PC-3 (cell line): ENCODE data around the gene EIF3D. TPM values are rescaled to one million over a fixed set of nuclear protein-coding genes. Genes with fewer than 3 reads are reported as not detected.

Source experiments
- ATAC-seq: fragments of 200-7000 bp; cut with Tn5 transposase; 2 replicates; pipeline ENCODE4 v1.9.1; 2020; ENCODE audit warnings: mild to moderate bottlenecking, moderate library complexity
- BruUV-seq: library from RNA; stranded (reverse); fragments of 400-500 nt; replicated peaks from 2 replicates; lab custom pipeline; 2021; lab: Mats Ljungman, UMichigan
- CTCF ChIA-PET: fragments of 300-600 bp; sonication (Branson Sonifier 250); formaldehyde crosslinking; loops from one replicate; lab custom pipeline; 2022; ENCODE audit warnings: antibody characterized with exemption; lab: Charles Lee
- POLR2A ChIA-PET: fragments of 300-600 bp; sonication (Branson Sonifier 250); formaldehyde crosslinking; loops from one replicate; lab custom pipeline; 2022; ENCODE audit warnings: antibody characterized with exemption; ENCODE audit not compliant: unreplicated experiment; lab: Charles Lee
- DNase-seq: peaks from one replicate; pipeline ENCODE4 v3.0.0-alpha.2; 2015
- H2AFZ ChIP-seq: fragments of 300-600 bp; sonication (generic); 2 replicates; pipeline ENCODE4 v1.6.0; 2016; ENCODE audit warnings: antibody characterized with exemption, low read length
- H3F3A ChIP-seq: fragments of 300-600 bp; sonication (generic); one replicate; pipeline ENCODE4 v1.6.0; 2017; ENCODE audit warnings: antibody characterized with exemption, low read length, control low read depth, mild to moderate bottlenecking; ENCODE audit not compliant: unreplicated experiment
- H3K27ac ChIP-seq: fragments of 300-600 bp; sonication (generic); 2 replicates; pipeline ENCODE4 v1.5.1; 2016; ENCODE audit warnings: mild to moderate bottlenecking, low read length
- H3K27me3 ChIP-seq: fragments of 300-600 bp; sonication (generic); 2 replicates; pipeline ENCODE4 v1.6.1; 2016; ENCODE audit warnings: low read length, mixed read lengths
- H3K36me3 ChIP-seq: fragments of 300-600 bp; sonication (generic); 2 replicates; pipeline ENCODE4 v1.6.1; 2016; ENCODE audit warnings: low read depth, mixed run types, low read length, mixed read lengths
- H3K4me1 ChIP-seq: fragments of 300-600 bp; sonication (generic); 2 replicates; pipeline ENCODE4 v1.5.1; 2016; ENCODE audit warnings: low read length; ENCODE audit not compliant: insufficient read depth
- H3K4me2 ChIP-seq: fragments of 300-600 bp; sonication (generic); 2 replicates; pipeline ENCODE4 v1.6.0; 2016; ENCODE audit warnings: low read length
- H3K4me3 ChIP-seq: fragments of 300-600 bp; sonication (generic); 2 replicates; pipeline ENCODE4 v1.5.1; 2016; ENCODE audit warnings: mild to moderate bottlenecking, low read length, mixed read lengths
- H3K79me2 ChIP-seq: fragments of 300-600 bp; sonication (generic); 2 replicates; pipeline ENCODE4 v1.6.1; 2017; ENCODE audit warnings: low read length, mixed read lengths
- H3K9ac ChIP-seq: fragments of 300-600 bp; sonication (generic); 2 replicates; pipeline ENCODE4 v1.6.0; 2016; ENCODE audit warnings: mild to moderate bottlenecking, low read length
- H3K9me2 ChIP-seq: fragments of 300-600 bp; sonication (generic); replicated peaks from 2 replicates; pipeline ENCODE4 v1.6.1; 2016; ENCODE audit warnings: mixed run types, low read length, mixed read lengths
- H3K9me3 ChIP-seq: fragments of 300-600 bp; sonication (generic); 2 replicates; pipeline ENCODE4 v1.6.1; 2016; ENCODE audit warnings: low read length, mixed read lengths
- H4K20me1 ChIP-seq: fragments of 300-600 bp; sonication (generic); 2 replicates; pipeline ENCODE4 v1.6.1; 2016; ENCODE audit warnings: low read length, mixed read lengths
- EZH2 ChIP-seq: fragments of 300-600 bp; sonication (generic); IDR thresholded peaks from one replicate; pipeline ENCODE4 v1.6.1; 2017; ENCODE audit warnings: antibody characterized with exemption, mild to moderate bottlenecking, low read length; ENCODE audit not compliant: unreplicated experiment
- EZH2phosphoT487 ChIP-seq: fragments of 300-600 bp; sonication (generic); IDR thresholded peaks from 2 replicates; pipeline ENCODE4 v1.6.1; 2018; ENCODE audit warnings: mild to moderate bottlenecking, antibody characterized with exemption, low read length, borderline replicate concordance
- intact Hi-C: fragments of 100-400 bp; cut with micrococcal nuclease; formaldehyde crosslinking; loops from 2 replicates; pipeline ENCODE4 v1.9.0; 2023
- total RNA-seq: library from RNA; depleted of rRNA; stranded (reverse); fragments of >200 nt; gene quantifications from 2 replicates; pipeline ENCODE4 v1.2.3, GENCODE V29; 2014
- TF ChIP-seq, protein P1 (sequence below): fragments of 300-600 bp; sonication (generic); conservative IDR thresholded peaks from 2 replicates; pipeline ENCODE4 v1.5.1; 2017; ENCODE audit warnings: antibody characterized with exemption, low read depth, mild to moderate bottlenecking, low read length

EIF3D gene
- total RNA-seq, 1 experiment from 2014 or later: 247 TPM

DNA sequence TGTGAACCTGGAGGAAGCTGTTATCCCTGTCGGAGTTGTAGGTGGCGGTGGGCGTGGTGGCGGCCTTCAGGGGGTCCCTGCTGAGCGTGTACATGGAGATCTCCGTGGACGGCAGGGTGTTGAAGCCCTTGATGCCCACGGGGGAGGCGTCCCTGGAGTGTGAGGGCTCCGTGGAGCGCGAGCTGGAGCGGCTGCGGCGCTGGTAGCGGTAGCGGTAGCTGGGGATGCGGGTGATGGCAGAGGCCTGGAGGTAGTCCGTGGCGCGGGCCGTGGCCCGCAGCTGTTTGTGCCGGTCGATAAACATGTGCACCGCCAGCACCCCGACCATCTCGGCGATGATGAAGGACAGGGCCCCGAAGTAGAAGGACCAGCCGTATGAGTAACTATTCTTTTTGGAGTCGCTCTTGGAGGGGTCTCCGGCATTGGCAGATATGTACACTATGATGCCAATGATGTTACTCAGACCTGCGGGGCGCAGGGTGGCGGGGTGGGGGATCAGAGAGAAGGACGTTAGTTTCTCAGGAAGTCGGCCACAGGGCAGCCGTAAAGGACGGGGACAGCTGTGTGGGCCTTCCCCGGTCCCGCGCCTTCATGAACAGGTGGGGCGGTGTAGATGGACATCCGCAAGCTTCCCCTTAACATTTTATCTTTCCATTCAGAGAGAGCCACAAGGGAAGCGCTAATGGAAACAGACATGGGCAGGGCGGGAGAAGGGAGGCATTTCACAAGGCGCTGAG lies 35.6 kb upstream of the EIF3D start:
- Histone ChIP-seq H3K4me2 (no peak overlapping the region), H3K36me3 (no peaks in the 10 kb centered on the region), H3K27ac (no peak overlapping the region), H3K27me3 (no peaks in the 10 kb centered on the region), H3K4me3 (no peak overlapping the region), H3K4me1 (peaks cover 15% of the 10 kb centered on the region), H3K9ac (no peak overlapping the region), H2AFZ (no peak overlapping the region), H3K9me2 (no peaks in the 10 kb centered on the region), H3F3A (no peaks in the 10 kb centered on the region), H3K79me2 (no peaks in the 10 kb centered on the region), H3K9me3 (no peaks in the 10 kb centered on the region), H4K20me1 (no peaks in the 10 kb centered on the region)
- TF ChIP-seq EZH2: no peak
- TF ChIP-seq EZH2phosphoT487: no peak
- TF ChIP-seq, protein P1, sequence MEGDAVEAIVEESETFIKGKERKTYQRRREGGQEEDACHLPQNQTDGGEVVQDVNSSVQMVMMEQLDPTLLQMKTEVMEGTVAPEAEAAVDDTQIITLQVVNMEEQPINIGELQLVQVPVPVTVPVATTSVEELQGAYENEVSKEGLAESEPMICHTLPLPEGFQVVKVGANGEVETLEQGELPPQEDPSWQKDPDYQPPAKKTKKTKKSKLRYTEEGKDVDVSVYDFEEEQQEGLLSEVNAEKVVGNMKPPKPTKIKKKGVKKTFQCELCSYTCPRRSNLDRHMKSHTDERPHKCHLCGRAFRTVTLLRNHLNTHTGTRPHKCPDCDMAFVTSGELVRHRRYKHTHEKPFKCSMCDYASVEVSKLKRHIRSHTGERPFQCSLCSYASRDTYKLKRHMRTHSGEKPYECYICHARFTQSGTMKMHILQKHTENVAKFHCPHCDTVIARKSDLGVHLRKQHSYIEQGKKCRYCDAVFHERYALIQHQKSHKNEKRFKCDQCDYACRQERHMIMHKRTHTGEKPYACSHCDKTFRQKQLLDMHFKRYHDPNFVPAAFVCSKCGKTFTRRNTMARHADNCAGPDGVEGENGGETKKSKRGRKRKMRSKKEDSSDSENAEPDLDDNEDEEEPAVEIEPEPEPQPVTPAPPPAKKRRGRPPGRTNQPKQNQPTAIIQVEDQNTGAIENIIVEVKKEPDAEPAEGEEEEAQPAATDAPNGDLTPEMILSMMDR: no peak
- POLR2A ChIA-PET: no interaction called here
- DNase-seq (no peak), ATAC-seq (no peak)
- CTCF ChIA-PET: no interaction called here
- intact Hi-C loops: no loop called here
- no TSS peak for BruUV-seq

DNA sequence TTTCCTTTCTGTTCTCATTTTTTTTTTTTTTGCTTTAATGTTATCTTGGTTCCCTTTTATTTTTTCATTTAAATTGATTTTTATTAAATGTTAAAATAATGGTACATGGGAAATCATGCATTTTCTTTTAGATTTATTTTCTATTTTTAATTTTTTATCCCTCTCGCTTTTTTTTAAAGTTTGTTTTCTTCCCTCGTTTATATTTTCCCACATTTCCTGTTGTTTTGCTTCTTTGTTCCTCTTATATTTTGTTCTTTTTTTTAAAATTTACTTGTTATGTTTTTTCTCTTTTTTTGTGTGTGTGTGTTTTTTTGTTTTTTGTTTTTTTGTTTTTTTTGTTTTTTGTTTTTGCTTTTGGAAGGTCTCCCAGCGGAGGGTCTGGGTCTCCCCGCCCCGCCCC lies 34.9 kb upstream of the EIF3D start:
- no peak overlapping the region for H3K9ac ChIP-seq
- TF ChIP-seq EZH2phosphoT487: no peak
- no peaks in the 10 kb centered on the region for H3K9me3 ChIP-seq
- H3K27ac ChIP-seq: no peak overlapping the region
- intact Hi-C loops: no loop called here
- H3K4me3 ChIP-seq: no peak overlapping the region
- POLR2A ChIA-PET: no interaction called here
- peaks cover 15% of the 10 kb centered on the region for H3K4me1 ChIP-seq
- no peaks in the 10 kb centered on the region for H3K36me3 ChIP-seq
- no peaks in the 10 kb centered on the region for H3K9me2 ChIP-seq
- CTCF ChIA-PET: no interaction called here
- no peaks in the 10 kb centered on the region for H4K20me1 ChIP-seq
- no TSS peak for BruUV-seq
- no peaks in the 10 kb centered on the region for H3F3A ChIP-seq
- H3K27me3 ChIP-seq: no peaks in the 10 kb centered on the region
- no peak overlapping the region for H2AFZ ChIP-seq
- DNase-seq (no peak), ATAC-seq (no peak)
- H3K4me2 ChIP-seq: no peak overlapping the region
- H3K79me2 ChIP-seq: no peaks in the 10 kb centered on the region

DNA sequence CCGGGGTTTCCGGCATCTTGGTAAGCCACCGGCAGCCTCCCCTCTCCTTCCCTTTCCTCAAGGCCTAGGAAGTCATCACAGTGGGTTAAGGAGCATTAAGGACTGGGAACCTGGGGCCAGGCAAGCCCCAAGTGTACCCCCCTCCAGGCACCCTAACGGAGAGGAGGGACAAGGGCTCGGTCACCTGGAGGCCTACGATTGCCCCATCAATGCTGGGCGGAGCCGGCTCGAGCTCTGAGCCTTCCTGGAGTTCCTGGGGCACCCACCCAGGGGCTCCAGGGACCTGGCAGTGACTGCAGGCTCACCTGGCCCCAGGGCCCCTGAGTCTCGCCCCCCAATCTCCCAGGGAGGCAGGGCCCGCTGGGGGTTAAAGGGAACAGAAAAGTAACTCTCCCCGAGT lies 34.5 kb upstream of the EIF3D start:
- Histone ChIP-seq H2AFZ (no peak overlapping the region), H3K27me3 (no peaks in the 10 kb centered on the region), H3K4me1 (peaks cover 15% of the 10 kb centered on the region), H3K9me2 (no peaks in the 10 kb centered on the region), H3K36me3 (no peaks in the 10 kb centered on the region), H3K27ac (no peak overlapping the region), H4K20me1 (no peaks in the 10 kb centered on the region), H3K4me3 (no peak overlapping the region), H3K4me2 (no peak overlapping the region), H3K9ac (no peak overlapping the region), H3F3A (no peaks in the 10 kb centered on the region), H3K79me2 (no peaks in the 10 kb centered on the region), H3K9me3 (no peaks in the 10 kb centered on the region)
- CTCF ChIA-PET: no interaction called here
- DNase-seq: no peak
- BruUV-seq: no TSS peak
- no peak for ATAC-seq
- TF ChIP-seq EZH2 (no peak), EZH2phosphoT487 (no peak)
- TF ChIP-seq, protein P1: no peak
- intact Hi-C loops: no loop called here
- POLR2A ChIA-PET: no interaction called here
